Fibroblast of skin of back (primary cell): Measurements from ENCODE around the gene KANSL3.
"Not testable (repeated sequence)": the region's sequence is repeated elsewhere in the genome, so short reads cannot be mapped to it uniquely, and the experiment has no call there.

Experiments
- DNase-seq: peaks from one replicate; pipeline ENCODE4 v3.0.0-alpha.2; 2013

The KANSL3 gene

DNA sequence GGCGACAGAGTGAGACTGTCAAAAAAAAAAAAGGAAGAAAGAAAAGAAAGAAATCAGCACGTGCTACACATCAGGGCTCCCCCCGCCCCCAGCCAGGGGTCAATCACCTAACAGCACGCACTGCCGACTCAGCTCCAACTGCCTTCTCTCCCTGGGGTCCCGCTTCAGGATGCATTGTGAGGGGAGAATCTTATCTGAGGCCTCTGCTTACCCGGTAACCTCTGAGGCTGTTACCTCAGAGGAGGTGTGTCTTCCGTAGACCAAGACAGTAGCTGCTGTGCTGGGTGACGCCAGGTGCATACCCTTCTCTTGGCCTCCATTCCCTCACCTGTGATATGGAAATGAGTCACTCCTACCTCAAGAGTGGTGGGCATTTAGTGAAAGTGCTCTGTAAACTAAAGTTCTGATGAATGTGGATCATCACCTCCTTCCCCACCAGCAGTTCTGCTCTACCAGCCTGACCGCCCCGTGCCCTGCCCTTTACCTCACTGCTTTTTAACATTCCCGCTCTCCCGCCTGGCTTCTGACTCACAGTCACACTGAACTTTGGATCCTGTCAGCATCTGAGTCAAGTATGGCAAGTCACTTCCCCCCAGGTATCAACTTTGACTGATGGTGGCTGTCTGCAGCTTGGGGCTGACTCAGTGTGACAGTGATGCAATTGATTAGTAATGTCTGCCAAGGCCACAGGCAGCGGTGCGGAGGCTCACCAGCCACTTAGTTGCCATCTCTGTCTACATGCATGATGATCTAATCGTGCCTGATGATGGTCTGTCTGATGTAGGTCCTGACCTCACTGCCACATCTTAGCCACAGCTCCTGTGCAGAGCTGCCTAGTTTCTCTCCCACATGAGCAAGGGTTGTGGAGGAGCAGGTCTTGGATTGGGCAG, 81.4 kb downstream of the KANSL3 start:
- peak; percentile 68 for DNase-seq

GRCh38 chr2:96555146-96555610, 82.9 kb downstream of the KANSL3 start:
- no peak for DNase-seq

DNA sequence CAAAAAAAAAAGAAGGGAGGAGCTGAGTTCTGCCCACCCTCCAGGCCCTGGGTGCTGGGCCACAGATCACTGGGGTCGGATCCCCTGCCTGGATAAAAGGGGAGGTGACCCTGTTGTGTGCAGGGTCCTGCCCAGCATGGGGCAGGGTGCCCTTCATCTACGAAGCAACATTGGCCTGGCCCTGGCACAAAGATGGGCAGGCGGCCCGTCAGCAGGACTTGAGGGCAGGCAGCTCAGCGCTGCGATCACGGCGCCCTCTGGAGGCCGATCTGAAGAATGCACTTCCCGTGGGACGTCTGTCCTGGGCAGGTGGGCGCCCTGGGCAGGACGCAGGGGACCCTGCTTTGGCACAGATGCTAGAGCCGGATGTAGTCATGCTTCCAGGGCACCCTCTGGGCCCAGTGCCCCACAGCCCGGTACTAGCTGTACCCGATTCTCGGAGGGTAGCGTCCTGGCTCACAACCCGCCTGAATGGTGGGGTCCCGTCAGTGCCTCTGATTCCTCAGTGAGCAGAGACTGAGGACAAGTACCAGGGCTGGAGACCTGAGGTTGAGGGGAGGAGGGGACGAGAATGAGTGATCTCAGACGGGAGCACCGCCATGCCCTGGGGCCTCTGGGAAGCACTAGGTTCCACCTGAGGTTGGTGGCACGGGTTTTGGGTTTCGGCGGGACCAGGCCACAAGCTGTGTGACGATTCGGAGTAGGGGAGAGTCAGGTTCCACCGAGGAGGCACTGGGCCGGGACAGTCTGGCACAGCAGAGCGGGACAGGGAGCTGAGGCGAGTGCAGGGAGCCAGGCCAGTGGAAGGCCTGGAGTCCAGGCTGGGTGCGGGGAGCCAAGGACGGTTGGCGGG, 83.6 kb downstream of the KANSL3 start:
- peak; percentile 45 for DNase-seq

- not testable (repeated sequence) for DNase-seq
Observed at GRCh38 chr2:96553957-96554292, 84.2 kb downstream of the KANSL3 start.

DNA sequence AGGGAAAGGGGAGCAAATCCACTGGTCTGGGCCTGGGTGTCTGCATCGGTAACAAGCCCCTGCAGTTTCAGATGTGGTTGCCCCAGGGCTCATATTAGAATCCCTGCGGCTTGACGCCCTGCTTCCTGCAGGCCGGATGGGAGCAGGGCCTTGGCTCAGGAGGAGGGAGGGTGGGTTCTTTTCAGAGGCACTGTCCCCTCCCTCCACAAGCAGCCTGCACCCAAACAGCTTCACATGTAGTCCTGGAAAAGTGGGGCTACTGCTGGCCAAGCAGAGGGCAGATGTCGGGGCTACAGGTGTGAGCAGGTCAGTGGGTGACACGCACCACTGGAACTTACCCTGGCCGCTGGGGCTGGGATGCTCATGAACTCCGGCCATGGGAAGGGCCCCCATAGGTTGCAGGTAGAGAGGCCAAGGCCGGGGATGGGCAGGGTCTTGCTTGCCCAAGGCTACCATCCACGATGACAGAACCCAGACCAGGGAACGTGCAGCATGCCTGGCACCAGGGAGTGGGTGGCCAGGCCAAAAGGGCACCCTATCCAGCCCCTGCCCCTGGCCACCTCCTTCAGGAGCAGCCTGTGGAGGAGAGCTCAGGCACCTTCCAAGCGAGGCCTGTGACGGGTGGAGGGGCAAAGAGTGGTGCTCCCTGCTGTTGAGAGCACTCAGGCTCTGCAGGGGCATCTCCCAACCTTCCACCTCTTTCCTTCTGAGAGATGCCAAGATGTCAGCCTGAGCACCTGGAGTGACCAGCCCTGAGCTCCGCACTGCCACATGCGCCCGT, 84.7 kb downstream of the KANSL3 start:
- DNase-seq, result no peak

GRCh38 chr2:96552315-96553175, 85.6 kb downstream of the KANSL3 start:
- DNase-seq, result no peak

DNA sequence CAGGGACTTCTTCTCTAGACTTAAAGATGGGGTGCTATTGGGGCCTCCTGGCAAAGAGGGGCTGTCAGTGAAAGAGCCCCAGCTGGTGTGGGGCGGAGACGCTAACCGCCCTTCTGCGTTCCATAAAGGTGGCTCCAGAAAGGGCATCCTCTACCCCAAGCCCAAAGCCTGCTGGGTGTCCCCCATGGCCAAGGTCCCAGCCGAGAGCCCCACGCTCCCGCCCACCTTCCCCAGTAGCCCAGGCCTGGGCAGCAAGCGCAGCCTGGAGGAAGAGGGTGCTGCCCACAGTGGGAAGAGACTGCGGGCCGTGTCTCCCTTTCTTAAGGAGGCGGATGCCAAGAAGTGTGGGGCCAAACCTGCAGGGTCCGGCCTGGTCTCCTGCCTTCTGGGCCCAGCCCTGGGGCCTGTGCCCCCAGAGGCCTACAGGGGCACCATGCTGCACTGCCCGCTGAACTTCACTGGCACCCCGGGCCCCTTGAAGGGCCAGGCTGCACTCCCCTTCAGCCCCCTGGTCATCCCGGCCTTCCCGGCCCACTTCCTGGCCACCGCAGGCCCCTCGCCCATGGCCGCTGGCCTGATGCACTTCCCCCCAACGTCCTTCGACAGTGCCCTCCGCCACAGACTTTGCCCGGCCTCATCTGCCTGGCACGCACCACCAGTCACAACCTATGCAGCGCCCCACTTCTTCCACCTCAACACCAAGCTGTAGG, 86.4 kb downstream of the KANSL3 start:
- DNase-seq, result no peak

DNA sequence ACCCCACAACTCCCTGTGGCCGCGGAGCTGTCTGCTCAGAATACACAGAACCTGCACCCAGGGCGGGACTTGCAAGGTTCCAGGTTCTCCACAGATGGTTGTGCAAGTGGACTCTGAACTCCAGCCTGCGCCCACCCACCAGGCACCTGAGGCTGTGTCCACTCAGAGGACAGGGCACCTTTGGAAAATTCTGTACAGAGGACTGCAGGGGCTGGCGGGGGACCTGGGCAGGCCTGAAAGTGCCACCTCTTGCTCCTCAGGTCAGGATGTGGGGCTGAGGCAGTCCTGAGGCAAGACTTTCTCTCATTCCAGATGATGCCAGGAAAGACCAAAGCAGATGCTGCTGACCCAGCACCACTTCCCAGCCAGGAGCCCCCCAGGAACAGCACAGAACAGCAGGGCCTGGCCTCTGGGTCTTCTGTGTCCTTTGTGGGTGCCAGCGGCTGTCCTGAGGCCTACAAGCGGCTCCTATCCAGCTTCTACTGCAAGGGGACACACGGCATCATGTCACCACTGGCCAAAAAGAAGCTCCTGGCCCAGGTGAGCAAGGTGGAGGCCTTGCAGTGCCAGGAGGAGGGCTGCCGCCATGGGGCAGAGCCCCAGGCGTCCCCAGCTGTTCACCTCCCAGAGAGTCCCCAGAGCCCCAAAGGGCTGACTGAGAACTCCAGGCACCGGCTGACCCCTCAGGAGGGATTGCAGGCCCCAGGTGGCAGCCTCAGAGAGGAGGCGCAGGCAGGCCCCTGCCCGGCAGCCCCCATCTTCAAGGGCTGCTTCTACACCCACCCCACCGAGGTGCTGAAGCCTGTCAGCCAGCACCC, 87.1 kb downstream of the KANSL3 start:
- no peak for DNase-seq

DNA sequence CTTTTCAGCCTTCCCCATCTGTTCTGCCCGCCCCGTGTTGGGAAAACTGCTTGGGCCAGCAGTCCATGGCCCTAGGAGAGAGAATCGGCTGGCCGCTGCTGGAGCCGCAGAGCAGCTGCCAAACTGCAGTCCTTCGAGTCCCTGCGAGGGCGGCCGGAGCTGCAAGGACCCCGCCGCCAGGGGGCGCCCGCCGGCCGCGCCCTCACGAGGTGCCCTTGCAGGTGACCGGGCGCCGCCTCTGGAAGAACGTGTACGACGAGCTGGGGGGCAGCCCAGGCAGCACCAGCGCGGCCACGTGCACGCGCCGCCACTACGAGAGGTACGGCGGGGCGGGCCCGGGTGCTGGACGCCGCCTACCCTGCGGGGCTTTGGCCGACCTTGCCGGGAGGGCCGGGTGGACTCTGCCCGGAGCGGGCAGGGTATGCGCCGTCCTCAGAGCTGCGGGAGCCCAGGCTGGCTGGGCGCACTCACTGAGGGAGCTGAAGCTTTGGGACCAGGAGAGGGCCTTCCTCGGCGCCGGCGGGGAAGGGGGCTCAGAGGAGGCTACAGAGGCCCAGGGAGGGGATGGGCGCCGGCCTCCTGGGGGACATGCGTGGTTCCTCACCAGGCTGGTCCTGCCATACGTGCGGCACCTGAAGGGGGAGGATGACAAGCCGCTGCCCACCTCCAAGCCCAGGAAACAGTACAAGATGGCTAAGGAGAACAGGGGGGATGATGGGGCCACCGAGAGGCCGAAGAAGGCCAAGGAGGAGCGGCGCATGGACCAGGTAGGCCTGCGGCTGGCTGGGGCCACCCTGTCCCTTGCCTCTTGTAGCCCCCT, 87.9 kb downstream of the KANSL3 start:
- DNase-seq, result no peak

DNA sequence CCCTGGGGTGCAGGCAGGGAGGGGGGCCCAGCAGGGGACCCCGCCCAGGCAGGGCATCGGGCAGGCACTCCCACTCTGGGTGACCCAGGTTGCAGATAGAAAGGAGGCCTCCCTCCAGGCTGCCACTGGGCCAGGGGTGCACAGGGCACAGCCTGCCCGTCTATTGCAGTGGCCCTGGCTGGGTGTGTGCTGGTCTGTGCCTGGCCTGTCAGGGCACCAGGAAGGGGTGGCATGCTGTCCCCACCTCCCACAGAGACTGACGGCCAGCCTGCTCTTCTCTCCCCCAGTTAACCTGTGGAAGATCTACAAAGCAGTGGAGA, 88.7 kb downstream of the KANSL3 start:
- no peak for DNase-seq

GRCh38 chr2:96548558-96549465, 89.3 kb downstream of the KANSL3 start:
- DNase-seq, result no peak

DNA sequence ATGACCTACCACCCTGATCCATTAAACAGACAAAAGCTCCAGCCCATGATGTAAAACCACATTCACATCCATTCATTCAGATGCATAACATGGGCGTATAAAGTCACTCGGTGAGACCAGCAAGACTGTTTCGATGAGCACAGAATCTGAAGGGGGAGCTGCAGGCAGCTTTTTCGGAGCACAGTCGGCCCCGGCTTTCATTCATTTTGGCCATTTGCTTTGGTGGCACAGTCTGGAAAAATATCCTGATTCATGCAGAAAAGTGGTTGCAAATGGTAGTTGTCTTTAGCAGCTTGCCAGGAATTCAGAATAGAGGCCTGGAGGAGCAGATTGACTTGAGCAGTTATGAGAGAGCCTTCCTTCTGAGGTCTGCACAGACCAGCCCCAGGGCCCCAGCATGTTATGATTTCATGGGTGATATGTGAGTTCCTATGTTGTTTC, 90.4 kb downstream of the KANSL3 start:
- DNase-seq, result peak; percentile 76

GRCh38 chr2:96547203-96547641, 90.9 kb downstream of the KANSL3 start:
- no peak for DNase-seq

GRCh38 chr2:96546797-96547196, 91.3 kb downstream of the KANSL3 start:
- DNase-seq, result no peak

- DNase-seq, result no peak
Observed at GRCh38 chr2:96546321-96546720, 91.8 kb downstream of the KANSL3 start.
